Liver (tissue), 9 donors: ENCODE data around the gene MTARC1. TPM values are rescaled to one million over a fixed set of nuclear protein-coding genes. Genes with fewer than 3 reads are reported as not detected.

Experiments
- DNase-seq: peaks from one replicate; pipeline ENCODE4 v3.0.0-alpha.2; 2017; ENCODE audit warnings: low spot score
- H3K27ac ChIP-seq, 2 donors: one replicate each; pipeline ENCODE4 v1.7.0; 2013; ENCODE audit warnings: inconsistent platforms in 2 of 2, low read length in 2 of 2, control low read depth in 1 of 2, low read depth in 1 of 2, mild to moderate bottlenecking in 1 of 2
- H3K27me3 ChIP-seq, 4 donors: one replicate each; pipeline versions ENCODE4 v1.6.1 to v1.7.0; 2013; ENCODE audit warnings: low read length in 3 of 4, inconsistent platforms in 1 of 4, mild to moderate bottlenecking in 1 of 4, moderate library complexity in 1 of 4; ENCODE audit not compliant: control insufficient read depth in 4 of 4, insufficient read depth in 4 of 4
- H3K36me3 ChIP-seq, 4 donors: one replicate each; pipeline versions ENCODE4 v1.6.1 to v1.7.0; 2013; ENCODE audit warnings: low read length in 3 of 4, mild to moderate bottlenecking in 3 of 4, low read depth in 1 of 4, moderate library complexity in 1 of 4; ENCODE audit not compliant: control insufficient read depth in 4 of 4, insufficient read depth in 3 of 4
- H3K4me1 ChIP-seq, 4 donors: one replicate each; pipeline versions ENCODE4 v1.6.1 to v1.7.0; 2013; ENCODE audit warnings: low read length in 3 of 4, mild to moderate bottlenecking in 3 of 4, moderate library complexity in 1 of 4; ENCODE audit not compliant: control insufficient read depth in 4 of 4, insufficient read depth in 4 of 4
- H3K4me3 ChIP-seq, 3 donors: one replicate each; pipeline versions ENCODE4 v1.6.1 to v1.7.0; 2013; ENCODE audit warnings: low read length in 3 of 3, control low read depth in 1 of 3, low read depth in 1 of 3, mild to moderate bottlenecking in 1 of 3
- H3K9ac ChIP-seq, 2 donors: one replicate each; pipeline ENCODE4 v1.7.0; 2013; ENCODE audit warnings: low read length in 2 of 2, mild to moderate bottlenecking in 2 of 2, moderate library complexity in 2 of 2, control low read depth in 1 of 2, low read depth in 1 of 2
- H3K9me3 ChIP-seq, 4 donors: one replicate each; pipeline versions ENCODE4 v1.6.1 to v1.7.0; 2013; ENCODE audit warnings: low read length in 3 of 4; ENCODE audit not compliant: control insufficient read depth in 4 of 4
- ATF3 ChIP-seq: IDR thresholded peaks from 2 replicates; pipeline ENCODE4 v1.6.1; 2016; ENCODE audit warnings: antibody characterized with exemption
- CTCF ChIP-seq: fragments of 150-350 bp; IDR thresholded peaks from 2 replicates; pipeline ENCODE4 v1.5.1; 2017; ENCODE audit warnings: improper control_type of control experiment, low read depth, low read length; ENCODE audit not compliant: missing input control
- FOXA1 ChIP-seq: IDR thresholded peaks from 2 replicates; pipeline ENCODE4 v1.6.1; 2016; ENCODE audit warnings: antibody characterized with exemption
- FOXA2 ChIP-seq: IDR thresholded peaks from 2 replicates; pipeline ENCODE4 v1.6.1; 2016; ENCODE audit warnings: antibody characterized with exemption
- GABPA ChIP-seq, 2 donors: IDR thresholded peaks in 1 of 2; conservative IDR thresholded peaks in 1 of 2; 2 replicates each; pipeline ENCODE4 v1.6.1; 2016; ENCODE audit warnings: antibody characterized with exemption in 2 of 2, mild to moderate bottlenecking in 1 of 2, moderate library complexity in 1 of 2
- HNF4A ChIP-seq, 2 donors: conservative IDR thresholded peaks; 2 replicates each; pipeline ENCODE4 v1.6.1; 2016; ENCODE audit warnings: antibody characterized with exemption in 2 of 2, mild to moderate bottlenecking in 2 of 2
- HNF4G ChIP-seq: IDR thresholded peaks from 2 replicates; pipeline ENCODE4 v1.6.1; 2016; ENCODE audit warnings: antibody characterized with exemption
- JUND ChIP-seq, 2 donors: IDR thresholded peaks; 2 replicates each; pipeline ENCODE4 v1.6.1; 2016; ENCODE audit warnings: antibody characterized with exemption in 2 of 2
- NR2F2 ChIP-seq: IDR thresholded peaks from 2 replicates; pipeline ENCODE4 v1.6.1; 2016; ENCODE audit warnings: antibody characterized with exemption
- RAD21 ChIP-seq, 2 donors: IDR thresholded peaks; 2 replicates each; pipeline ENCODE4 v1.6.1; 2016; ENCODE audit warnings: antibody characterized with exemption in 2 of 2, mild to moderate bottlenecking in 2 of 2
- RXRA ChIP-seq, 2 donors: IDR thresholded peaks; 2 replicates each; pipeline ENCODE4 v1.6.1; 2017 to 2018; ENCODE audit warnings: antibody characterized with exemption in 2 of 2, mild to moderate bottlenecking in 1 of 2
- SP1 ChIP-seq: IDR thresholded peaks from 2 replicates; pipeline ENCODE4 v1.6.1; 2018; ENCODE audit warnings: antibody characterized with exemption, mild to moderate bottlenecking
- YY1 ChIP-seq: IDR thresholded peaks from 2 replicates; pipeline ENCODE4 v1.6.1; 2016; ENCODE audit warnings: antibody characterized with exemption, mild to moderate bottlenecking
- WGBS: extraction: QIAGEN DNeasy Blood & Tissue Kit; methylation state at CpG from one replicate; pipeline ENCODE4 v1.1.7; 2013; 5-methylcytosine and 5-hydroxymethylcytosine counted together
- polyA plus RNA-seq, 2 donors: library from polyadenylated mRNA; stranded (reverse) in 1 of 2; unstranded in 1 of 2; fragments of 200-250 nt in 1 of 2; fragments of >200 nt in 1 of 2; fragmentation: Nextera tagmentation in 1 of 2; extraction: Ambion mirVana in 1 of 2; gene quantifications; one replicate each; pipeline versions ENCODE4 v1.2.1 to v1.2.3, GENCODE V29; 2013 to 2015
- total RNA-seq, 2 donors: library from RNA; depleted of rRNA; stranded (reverse); fragments of >200 nt; gene quantifications; one replicate each; pipeline ENCODE4 v1.2.3, GENCODE V29; 2014
- donor health status: healthy.
- donor health status: healthy.
- donor health status: healthy.
- donor health status: healthy.
- donor health status: healthy.

Gene MTARC1
- total and polyA plus RNA-seq, 4 donors, result 9.8 to 71.3 (median 21.5) TPM

- DNase-seq, result peak; percentile 27
- no peak overlapping the region for H3K4me3 ChIP-seq
- no peaks in the 10 kb centered on the region for H3K36me3 ChIP-seq
- peak overlapping the region; percentile 20 to 66 for H3K27ac ChIP-seq
- 22% methylated on average over 6 of the region's 6 CpGs for WGBS
- no peak overlapping the region for H3K9ac ChIP-seq
- peaks cover 12 to 62% (median 54%) of the 10 kb centered on the region in 4 donors for H3K4me1 ChIP-seq
- peak in 1 of 2 donors; percentile 7 for TF ChIP-seq RXRA (IDR thresholded peaks at IDR 0.05)
- TF ChIP-seq YY1, result no peak
- H3K27me3 ChIP-seq, result no peaks in the 10 kb centered on the region
- no peaks in the 10 kb centered on the region for H3K9me3 ChIP-seq
Measured at GRCh38 chr1:220791285-220791684, 4.6 kb downstream of the MTARC1 start.

- H3K27ac ChIP-seq, result peak overlapping the region; percentile 20 to 66
- no peaks in the 10 kb centered on the region for H3K9me3 ChIP-seq
- 32% methylated on average over 5 of the region's 5 CpGs for WGBS
- H3K4me1 ChIP-seq, result peaks cover 12 to 66% (median 58%) of the 10 kb centered on the region in 4 donors
- no peaks in the 10 kb centered on the region for H3K27me3 ChIP-seq
- H3K4me3 ChIP-seq, result no peak overlapping the region
- TF ChIP-seq RAD21 (IDR thresholded peaks at IDR 0.05) (peak in 1 of 2 donors; percentile 3), JUND (IDR thresholded peaks at IDR 0.05) (no peak), CTCF (no peak), SP1 (peak; percentile 17), FOXA1 (no peak), NR2F2 (peak; percentile 87), FOXA2 (no peak), YY1 (no peak)
- no peak overlapping the region for H3K9ac ChIP-seq
- no peak for DNase-seq
- H3K36me3 ChIP-seq, result no peaks in the 10 kb centered on the region
Measured at GRCh38 chr1:220791956-220792355, 5.2 kb downstream of the MTARC1 start.

- Histone ChIP-seq H3K36me3 (peaks cover 0 to 28% (median 22%) of the 10 kb centered on the region in 4 donors), H3K27ac (no peak overlapping the region), H3K9me3 (no peaks in the 10 kb centered on the region), H3K4me1 (peaks cover 0 to 30% (median 26%) of the 10 kb centered on the region in 4 donors), H3K9ac (no peak overlapping the region), H3K27me3 (no peaks in the 10 kb centered on the region), H3K4me3 (no peak overlapping the region)
- DNase-seq, result peak; percentile 33
- WGBS, result 48% methylated on average over 10 of the region's 10 CpGs
- peak; percentile 53 for TF ChIP-seq SP1
- peak; percentile 69 to 71 for TF ChIP-seq RAD21 (IDR thresholded peaks at IDR 0.05)
- peak; percentile 41 for TF ChIP-seq HNF4G
- TF ChIP-seq HNF4A (conservative IDR thresholded peaks at IDR 0.05), result peak; percentile 68 to 77
- TF ChIP-seq FOXA1, result no peak
- TF ChIP-seq ATF3, result no peak
- peak; percentile 78 to 87 for TF ChIP-seq RXRA (IDR thresholded peaks at IDR 0.05)
- TF ChIP-seq NR2F2, result peak; percentile 11
- no peak for TF ChIP-seq GABPA (IDR thresholded peaks at IDR 0.05 in 1 of 2, conservative IDR thresholded peaks at IDR 0.05 in 1 of 2)
- TF ChIP-seq CTCF, result peak; percentile 39
Measured at GRCh38 chr1:220796530-220796929, 9.8 kb downstream of the MTARC1 start.
